OCI-LY1 (cell line): ENCODE measurements around the gene BPIFB2.

Source experiments
- H2AFZ ChIP-seq: fragments of 200-600 bp; sonication (generic), shearing (Covaris generic); 2 replicates; pipeline ENCODE4 v1.6.0; 2014; ENCODE audit warnings: antibody characterized with exemption, mild to moderate bottlenecking, low read length
- H3F3A ChIP-seq: fragments of 200-600 bp; sonication (generic), shearing (Covaris generic); 2 replicates; pipeline ENCODE4 v1.6.0; 2014; ENCODE audit warnings: mild to moderate bottlenecking, antibody characterized with exemption, low read length, moderate library complexity; ENCODE audit not compliant: insufficient read depth
- H3K27ac ChIP-seq: fragments of 200-600 bp; sonication (generic); 2 replicates; pipeline ENCODE4 v1.5.1; 2014; ENCODE audit warnings: low read length, mixed run types, mild to moderate bottlenecking, low read depth; ENCODE audit not compliant: poor library complexity, severe bottlenecking
- H3K27me3 ChIP-seq: fragments of 200-600 bp; sonication (generic); 2 replicates; pipeline ENCODE4 v1.6.0; 2014; ENCODE audit warnings: antibody characterized with exemption, mild to moderate bottlenecking, low read length, moderate library complexity; ENCODE audit not compliant: insufficient read depth
- H3K36me3 ChIP-seq: fragments of 200-600 bp; sonication (generic); 2 replicates; pipeline ENCODE4 v1.6.1; 2014; ENCODE audit warnings: mild to moderate bottlenecking, antibody characterized with exemption, low read length, moderate library complexity, mixed read lengths; ENCODE audit not compliant: insufficient read depth
- H3K4me1 ChIP-seq: fragments of 200-600 bp; sonication (generic); 2 replicates; pipeline ENCODE4 v1.5.1; 2014; ENCODE audit warnings: mild to moderate bottlenecking, low read length, moderate library complexity; ENCODE audit not compliant: insufficient read depth, severe bottlenecking
- H3K4me2 ChIP-seq: fragments of 200-600 bp; sonication (generic), shearing (Covaris generic); 2 replicates; pipeline ENCODE4 v1.6.1; 2014; ENCODE audit warnings: low read length
- H3K4me3 ChIP-seq: fragments of 200-600 bp; sonication (generic); 2 replicates; pipeline ENCODE4 v1.5.1; 2014; ENCODE audit warnings: low read length, low read depth, mild to moderate bottlenecking, mixed read lengths; ENCODE audit not compliant: poor library complexity, severe bottlenecking
- H3K79me2 ChIP-seq: fragments of 200-600 bp; shearing (Covaris generic); 2 replicates; pipeline ENCODE4 v1.6.1; 2016; ENCODE audit warnings: mixed run types, low read length, mixed read lengths; ENCODE audit not compliant: insufficient read depth
- H3K9ac ChIP-seq: fragments of 200-600 bp; sonication (generic), shearing (Covaris generic); 2 replicates; pipeline ENCODE4 v1.6.1; 2014; ENCODE audit warnings: mild to moderate bottlenecking, low read length, mixed read lengths
- H3K9me2 ChIP-seq: fragments of 200-600 bp; sonication (generic), shearing (Covaris generic); 2 replicates; pipeline ENCODE4 v1.6.1; 2014; ENCODE audit warnings: low read depth, mild to moderate bottlenecking, low read length, mixed read lengths
- H3K9me3 ChIP-seq: fragments of 200-600 bp; shearing (Covaris generic); 2 replicates; pipeline ENCODE4 v1.6.1; 2014; ENCODE audit warnings: low read length, mixed read lengths
- H4K20me1 ChIP-seq: fragments of 200-600 bp; sonication (generic), shearing (Covaris generic); 2 replicates; pipeline ENCODE4 v1.6.0; 2016; ENCODE audit warnings: mild to moderate bottlenecking, low read length; ENCODE audit not compliant: insufficient read depth
- CTCF ChIP-seq: fragments of 200-600 bp; sonication (generic), shearing (Covaris generic); IDR thresholded peaks from 2 replicates; pipeline ENCODE4 v1.5.1; 2017; ENCODE audit warnings: mild to moderate bottlenecking, antibody characterized with exemption, low read length, moderate library complexity, mixed read lengths
- EZH2 ChIP-seq: fragments of 200-600 bp; sonication (generic), shearing (Covaris generic); IDR thresholded peaks from 2 replicates; pipeline ENCODE4 v1.8.0; 2017; ENCODE audit warnings: borderline replicate concordance, mixed run types, mild to moderate bottlenecking, antibody characterized with exemption, low read length, moderate library complexity, mixed read lengths

Gene BPIFB2

GRCh38 chr20:33059741-33060390, 52.4 kb downstream of the BPIFB2 start:
- H3K27me3 ChIP-seq = 0 out of 2 replicates have a peak, but pooled peaks cover 5% of the 10 kb centered on the region
- H3K4me1 ChIP-seq = no peaks in the 10 kb centered on the region

GRCh38 chr20:33061658-33062028, 54.1 kb downstream of the BPIFB2 start:
- Histone ChIP-seq H3K27ac (no peak overlapping the region), H3K27me3 (0 out of 2 replicates have a peak, but pooled peaks cover 5% of the 10 kb centered on the region)

More at GRCh38 chr20:33059741-33060390, 52.4 kb downstream of the BPIFB2 start:
- no peaks in the 10 kb centered on the region for H3K9me3 ChIP-seq
- H3K4me3 ChIP-seq = no peak overlapping the region
- no peaks in the 10 kb centered on the region for H3F3A ChIP-seq
- no peak overlapping the region for H2AFZ ChIP-seq
- H3K79me2 ChIP-seq = no peaks in the 10 kb centered on the region
- no peaks in the 10 kb centered on the region for H3K9me2 ChIP-seq
- no peak overlapping the region for H3K27ac ChIP-seq
- no peaks in the 10 kb centered on the region for H3K36me3 ChIP-seq
- H3K4me2 ChIP-seq = no peak overlapping the region
- H3K9ac ChIP-seq = no peak overlapping the region
- TF ChIP-seq CTCF = no peak
- no peak for TF ChIP-seq EZH2
- no peaks in the 10 kb centered on the region for H4K20me1 ChIP-seq

GRCh38 chr20:33062105-33062824, 54.8 kb downstream of the BPIFB2 start:
- 0 out of 2 replicates have a peak, but pooled peaks cover 5% of the 10 kb centered on the region for H3K27me3 ChIP-seq
- no peak overlapping the region for H3K4me3 ChIP-seq
- no peaks in the 10 kb centered on the region for H3K9me3 ChIP-seq
- no peak overlapping the region for H3K4me2 ChIP-seq
- H4K20me1 ChIP-seq = no peaks in the 10 kb centered on the region
- no peaks in the 10 kb centered on the region for H3F3A ChIP-seq
- no peak overlapping the region for H2AFZ ChIP-seq
- H3K4me1 ChIP-seq = no peaks in the 10 kb centered on the region
- H3K9me2 ChIP-seq = no peaks in the 10 kb centered on the region
- H3K9ac ChIP-seq = no peak overlapping the region
- TF ChIP-seq CTCF (no peak), EZH2 (no peak)
- no peaks in the 10 kb centered on the region for H3K79me2 ChIP-seq
- no peak overlapping the region for H3K27ac ChIP-seq
- no peaks in the 10 kb centered on the region for H3K36me3 ChIP-seq

More at GRCh38 chr20:33061658-33062028, 54.1 kb downstream of the BPIFB2 start:
- Histone ChIP-seq H4K20me1 (no peaks in the 10 kb centered on the region), H3K79me2 (no peaks in the 10 kb centered on the region), H3K9me2 (no peaks in the 10 kb centered on the region), H3F3A (no peaks in the 10 kb centered on the region), H3K9ac (no peak overlapping the region), H3K4me2 (no peak overlapping the region), H3K36me3 (no peaks in the 10 kb centered on the region), H3K4me3 (no peak overlapping the region), H2AFZ (no peak overlapping the region), H3K4me1 (no peaks in the 10 kb centered on the region), H3K9me3 (no peaks in the 10 kb centered on the region)
- TF ChIP-seq EZH2 = no peak
